ENCODE measurements around the gene ANKRD13A.

ANKRD13A gene

GRCh38 chr12:109968032-109968420, 31.2 kb upstream of the ANKRD13A start:
- Histone ChIP-seq H3K27me3 (ENCODE audit: insufficient read depth, low read depth) (no peaks in the 10 kb centered on the region), H4K20me1 (ENCODE audit: insufficient read depth) (no peaks in the 10 kb centered on the region), H3K79me2 (ENCODE audit: insufficient read depth, low read depth) (no peaks in the 10 kb centered on the region), H3K9ac (no peak overlapping the region), H2AFZ (ENCODE audit: low read depth) (no peak overlapping the region), H3K36me3 (ENCODE audit: insufficient read depth) (no peaks in the 10 kb centered on the region), H3K27ac (no peak overlapping the region), H3K4me3 (IDR thresholded peaks at IDR 0.05; ENCODE audit: insufficient read depth, low read depth, low read length) (no peak overlapping the region), H3K4me1 (ENCODE audit: low read depth, poor library complexity, severe bottlenecking) (peaks cover 6% of the 10 kb centered on the region), H3K4me2 (no peak overlapping the region)
- TF ChIP-seq, protein P1, sequence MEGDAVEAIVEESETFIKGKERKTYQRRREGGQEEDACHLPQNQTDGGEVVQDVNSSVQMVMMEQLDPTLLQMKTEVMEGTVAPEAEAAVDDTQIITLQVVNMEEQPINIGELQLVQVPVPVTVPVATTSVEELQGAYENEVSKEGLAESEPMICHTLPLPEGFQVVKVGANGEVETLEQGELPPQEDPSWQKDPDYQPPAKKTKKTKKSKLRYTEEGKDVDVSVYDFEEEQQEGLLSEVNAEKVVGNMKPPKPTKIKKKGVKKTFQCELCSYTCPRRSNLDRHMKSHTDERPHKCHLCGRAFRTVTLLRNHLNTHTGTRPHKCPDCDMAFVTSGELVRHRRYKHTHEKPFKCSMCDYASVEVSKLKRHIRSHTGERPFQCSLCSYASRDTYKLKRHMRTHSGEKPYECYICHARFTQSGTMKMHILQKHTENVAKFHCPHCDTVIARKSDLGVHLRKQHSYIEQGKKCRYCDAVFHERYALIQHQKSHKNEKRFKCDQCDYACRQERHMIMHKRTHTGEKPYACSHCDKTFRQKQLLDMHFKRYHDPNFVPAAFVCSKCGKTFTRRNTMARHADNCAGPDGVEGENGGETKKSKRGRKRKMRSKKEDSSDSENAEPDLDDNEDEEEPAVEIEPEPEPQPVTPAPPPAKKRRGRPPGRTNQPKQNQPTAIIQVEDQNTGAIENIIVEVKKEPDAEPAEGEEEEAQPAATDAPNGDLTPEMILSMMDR (conservative IDR thresholded peaks at IDR 0.05; ENCODE audit: low read depth, low read length): no peak

GRCh38 chr12:109968801-109969200, 30.4 kb upstream of the ANKRD13A start:
- no peak overlapping the region for H3K4me3 ChIP-seq (IDR thresholded peaks at IDR 0.05; ENCODE audit: insufficient read depth, low read depth, low read length)
- H2AFZ ChIP-seq (ENCODE audit: low read depth): no peak overlapping the region
- H3K79me2 ChIP-seq (ENCODE audit: insufficient read depth, low read depth): no peaks in the 10 kb centered on the region
- H3K27ac ChIP-seq: no peak overlapping the region
- no peaks in the 10 kb centered on the region for H3K36me3 ChIP-seq (ENCODE audit: insufficient read depth)
- no peak overlapping the region for H3K9ac ChIP-seq
- H3K4me2 ChIP-seq: no peak overlapping the region
- TF ChIP-seq, protein P1 (conservative IDR thresholded peaks at IDR 0.05; ENCODE audit: low read depth, low read length): no peak
- no peaks in the 10 kb centered on the region for H3K27me3 ChIP-seq (ENCODE audit: insufficient read depth, low read depth)
- H3K4me1 ChIP-seq (ENCODE audit: low read depth, poor library complexity, severe bottlenecking): peaks cover 14% of the 10 kb centered on the region
- no peaks in the 10 kb centered on the region for H4K20me1 ChIP-seq (ENCODE audit: insufficient read depth)

GRCh38 chr12:109972821-109973220, 26.4 kb upstream of the ANKRD13A start:
- Histone ChIP-seq H3K4me1 (ENCODE audit: low read depth, poor library complexity, severe bottlenecking) (peaks cover 15% of the 10 kb centered on the region), H3K79me2 (ENCODE audit: insufficient read depth, low read depth) (no peaks in the 10 kb centered on the region), H3K27ac (no peak overlapping the region), H3K4me3 (IDR thresholded peaks at IDR 0.05; ENCODE audit: insufficient read depth, low read depth, low read length) (no peak overlapping the region), H3K9ac (no peak overlapping the region), H4K20me1 (ENCODE audit: insufficient read depth) (no peaks in the 10 kb centered on the region), H3K36me3 (ENCODE audit: insufficient read depth) (no peaks in the 10 kb centered on the region), H3K27me3 (ENCODE audit: insufficient read depth, low read depth) (no peaks in the 10 kb centered on the region; the same call in 1 of the 2 replicates), H2AFZ (ENCODE audit: low read depth) (no peak overlapping the region), H3K4me2 (peak overlapping the region; percentile 39)
- TF ChIP-seq, protein P1 (conservative IDR thresholded peaks at IDR 0.05; ENCODE audit: low read depth, low read length): no peak

GRCh38 chr12:109981311-109981710, 17.9 kb upstream of the ANKRD13A start:
- H3K9ac ChIP-seq: no peak overlapping the region
- H3K36me3 ChIP-seq (ENCODE audit: insufficient read depth): no peaks in the 10 kb centered on the region
- TF ChIP-seq, protein P1 (conservative IDR thresholded peaks at IDR 0.05; ENCODE audit: low read depth, low read length): no peak
- no peak overlapping the region for H3K4me2 ChIP-seq
- no peaks in the 10 kb centered on the region for H4K20me1 ChIP-seq (ENCODE audit: insufficient read depth)
- no peak overlapping the region for H3K27ac ChIP-seq
- H3K4me3 ChIP-seq (IDR thresholded peaks at IDR 0.05; ENCODE audit: insufficient read depth, low read depth, low read length): no peak overlapping the region
- no peaks in the 10 kb centered on the region for H3K4me1 ChIP-seq (ENCODE audit: low read depth, poor library complexity, severe bottlenecking)
- H2AFZ ChIP-seq (ENCODE audit: low read depth): no peak overlapping the region
- H3K27me3 ChIP-seq (ENCODE audit: insufficient read depth, low read depth): no peaks in the 10 kb centered on the region
- H3K79me2 ChIP-seq (ENCODE audit: insufficient read depth, low read depth): no peaks in the 10 kb centered on the region
